GM12875 (cell line): Measurements from ENCODE around the gene ZC3H10.

ENCODE experiments used
- H3K4me3 ChIP-seq: one replicate; pipeline ENCODE4 v1.5.1; 2011; ENCODE audit warnings: low read depth, low read length, control low read depth
- CTCF ChIP-seq: IDR thresholded peaks from 2 replicates; pipeline ENCODE4 v1.5.1; 2011; ENCODE audit warnings: low read depth, mild to moderate bottlenecking, control low read depth, inconsistent platforms, low read length, moderate library complexity, borderline replicate concordance; ENCODE audit not compliant: insufficient read depth

Gene ZC3H10

GRCh38 chr12:56159482-56160192, 41.6 kb downstream of the ZC3H10 start:
- peak overlapping the region; percentile 78 for H3K4me3 ChIP-seq

DNA sequence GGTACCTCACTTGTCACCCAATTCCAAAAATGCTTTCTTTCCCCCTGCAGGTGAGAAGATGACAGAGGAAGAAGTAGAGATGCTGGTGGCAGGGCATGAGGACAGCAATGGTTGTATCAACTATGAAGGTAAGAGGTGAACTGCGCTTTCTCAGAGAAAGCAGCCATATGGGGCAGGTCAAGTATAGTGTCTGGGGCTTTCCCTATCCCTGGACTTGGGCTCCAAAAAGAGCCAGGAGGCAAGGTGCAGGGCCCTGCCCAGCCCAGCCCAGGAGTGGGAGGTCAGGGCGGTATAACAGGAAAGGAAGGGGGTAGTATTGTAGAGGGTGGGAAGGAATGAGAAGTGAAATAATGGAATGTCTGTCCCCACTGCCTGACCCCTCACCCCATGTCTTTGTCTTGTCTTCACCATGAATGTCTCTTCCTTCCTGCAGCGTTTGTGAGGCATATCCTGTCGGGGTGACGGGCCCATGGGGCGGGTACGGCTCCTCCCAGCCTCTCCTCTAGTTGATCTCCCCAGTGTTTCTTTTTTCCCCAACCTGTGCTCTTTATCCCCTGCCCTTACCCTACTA, 42.2 kb downstream of the ZC3H10 start:
- peak overlapping the region; percentile 78 for H3K4me3 ChIP-seq
- no peak for TF ChIP-seq CTCF

More at GRCh38 chr12:56159482-56160192, 41.6 kb downstream of the ZC3H10 start:
- no peak for TF ChIP-seq CTCF

- H3K4me3 ChIP-seq: peak overlapping the region; percentile 78
- no peak for TF ChIP-seq CTCF
Measured at GRCh38 chr12:56160894-56161689, 43.0 kb downstream of the ZC3H10 start.

DNA sequence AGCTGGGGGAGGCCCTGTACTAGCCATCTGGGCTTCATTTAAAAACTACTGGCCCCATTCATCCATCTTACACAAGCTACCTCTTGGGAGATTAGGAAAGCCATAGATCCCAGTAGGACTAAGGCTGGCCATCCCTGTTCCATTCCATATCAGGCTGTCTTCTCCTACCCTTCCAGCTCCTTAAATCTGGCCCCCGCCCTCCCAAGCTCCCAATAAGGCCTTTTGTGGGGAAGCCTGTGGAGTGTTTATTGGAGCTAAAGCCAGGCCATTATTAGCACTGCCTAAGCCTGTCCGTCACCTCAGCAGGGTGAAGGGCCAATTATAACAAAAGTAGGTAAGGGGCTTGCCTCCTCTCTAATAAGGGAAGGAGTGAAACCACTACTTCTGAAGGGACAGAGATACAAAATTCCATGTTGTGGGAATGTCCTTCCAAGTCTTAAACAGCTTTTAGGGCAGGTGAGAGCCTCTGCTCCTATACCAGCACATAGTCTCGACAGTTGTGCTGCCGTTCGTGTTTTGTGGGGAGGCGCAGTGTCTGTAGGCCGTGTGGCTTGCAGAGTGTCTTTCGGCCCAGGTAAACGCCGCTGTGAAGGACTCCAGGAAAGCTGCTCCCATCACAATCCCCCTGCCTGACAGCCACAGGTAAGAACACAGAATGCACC, 43.8 kb downstream of the ZC3H10 start:
- no peak for TF ChIP-seq CTCF

DNA sequence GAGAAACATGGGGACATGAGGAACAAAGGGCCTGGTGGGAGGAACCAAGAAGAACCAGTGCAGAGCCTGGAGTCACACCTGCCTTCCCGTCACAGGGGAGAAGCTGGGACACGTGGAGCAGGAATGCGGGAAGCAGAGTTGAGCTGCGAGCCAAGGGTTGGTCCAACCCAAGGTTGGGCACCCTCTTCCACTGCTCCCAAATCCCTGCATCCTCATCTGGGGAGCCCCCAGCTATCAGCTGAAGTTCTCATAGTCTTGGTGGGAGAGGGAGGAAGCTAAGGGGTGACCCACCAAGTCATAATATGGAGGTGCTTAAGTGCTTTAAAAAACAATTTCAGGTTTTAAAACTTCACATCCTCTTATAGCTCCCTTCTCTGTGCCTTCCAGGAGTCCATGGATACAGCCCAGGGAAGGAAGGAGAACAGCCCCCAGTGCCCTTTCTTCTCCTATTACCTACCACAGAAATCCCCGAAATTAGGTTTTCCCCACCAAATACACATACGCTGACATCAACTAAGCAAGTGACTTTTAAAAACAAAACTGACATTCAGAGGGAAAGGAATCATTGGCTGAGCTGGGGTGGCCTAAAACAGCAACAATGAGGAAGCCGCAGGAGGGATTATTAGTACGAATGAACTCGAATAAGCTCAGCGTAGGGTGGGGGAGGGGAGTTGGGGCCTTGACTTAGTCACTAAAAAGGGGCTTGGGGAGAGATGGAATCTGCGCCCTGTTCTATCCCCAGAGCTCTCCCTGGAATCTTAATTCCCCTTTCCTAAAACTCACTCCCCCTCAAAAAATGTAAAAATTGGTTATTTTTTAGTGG, 44.6 kb downstream of the ZC3H10 start:
- H3K4me3 ChIP-seq: no peak overlapping the region
- TF ChIP-seq CTCF: no peak

More for the DNA sequence above, 43.8 kb downstream of the ZC3H10 start:
- no peak overlapping the region for H3K4me3 ChIP-seq
